Ovary (tissue), 9 donors: ENCODE data around the gene BICRAL. TPM values are rescaled to one million over a fixed set of nuclear protein-coding genes. Genes with fewer than 3 reads are reported as not detected.

Experiments used
- DNase-seq, 5 donors: peaks; one replicate each; pipeline ENCODE4 v3.0.0-alpha.2; 2019 to 2020
- H3K27ac ChIP-seq, 2 donors: fragments of 200-600 bp; one replicate each; pipeline versions ENCODE4 v1.5.1 to v1.8.0; 2019 to 2022
- H3K27me3 ChIP-seq: fragments of 200-600 bp; one replicate; pipeline ENCODE4 v1.8.0; 2022
- H3K36me3 ChIP-seq: fragments of 200-600 bp; sonication (generic); one replicate; pipeline ENCODE4 v1.5.1; 2019
- H3K4me1 ChIP-seq: one replicate; pipeline ENCODE4 v1.8.1; 2013; ENCODE audit warnings: mild to moderate bottlenecking, moderate library complexity; ENCODE audit not compliant: insufficient read depth
- H3K4me3 ChIP-seq: fragments of 200-600 bp; sonication (generic); one replicate; pipeline ENCODE4 v1.5.1; 2017
- H3K9me3 ChIP-seq, 2 donors: fragments of 200-600 bp in 1 of 2; sonication (generic) in 1 of 2; one replicate each; pipeline versions ENCODE4 v1.5.1 to v1.8.1; 2013 to 2019; ENCODE audit warnings: mild to moderate bottlenecking in 1 of 2, moderate library complexity in 1 of 2
- CTCF ChIP-seq, 3 donors: fragments of 450-650 bp in 2 of 3; fragments of 200-600 bp in 1 of 3; IDR thresholded peaks; one replicate each; pipeline versions ENCODE4 v1.5.1 to v1.8.0; 2016 to 2022; ENCODE audit warnings: antibody characterized with exemption in 3 of 3, mild to moderate bottlenecking in 1 of 3
- EP300 ChIP-seq: sonication (generic); formaldehyde crosslinking; IDR thresholded peaks from one replicate; pipeline ENCODE4 v1.6.1; 2017; ENCODE audit warnings: antibody characterized with exemption
- POLR2A ChIP-seq: fragments of 450-650 bp; IDR thresholded peaks from one replicate; pipeline ENCODE4 v1.6.1; 2017; ENCODE audit warnings: antibody characterized with exemption, mild to moderate bottlenecking, moderate library complexity
- WGBS, 3 donors: extraction: QIAGEN DNeasy Blood & Tissue Kit in 1 of 3; methylation state at CpG; one replicate each; pipeline versions ENCODE4 v1.1.5 to v1.1.7; 2013 to 2017; 5-methylcytosine and 5-hydroxymethylcytosine counted together
- intact Hi-C, 4 donors: fragments of 100-400 bp; cut with DNase I; formaldehyde crosslinking; loops; one replicate each; pipeline versions ENCODE4 v1.11.0 to v1.15.1; 2022 to 2023
- polyA plus RNA-seq, 2 donors: library from polyadenylated mRNA; stranded (reverse); fragments of 200-250 nt in 1 of 2; fragments of 350-450 nt in 1 of 2; fragmentation: Illumina TruSeq in 1 of 2; extraction: RNeasy Lipid Tissue Mini Kit (QIAGEN cat#74804) in 1 of 2; gene quantifications; one replicate each; pipeline ENCODE4 v1.2.3, GENCODE V29; 2013 to 2014
- total RNA-seq, 7 donors: library from RNA; depleted of rRNA in 2 of 7; stranded (reverse); fragments of >200 nt in 2 of 7; fragmentation: NEBNext Ultra II Directional in 3 of 7; extraction: Animal tissue kit (Norgen Biotek cat#: 25700) in 3 of 7; gene quantifications; one replicate each; pipeline versions ENCODE4 v1.1.0 to v1.2.4, GENCODE V29; 2016 to 2023
- donor health status: DM: no; HTN: no; CAD: no; lungs with moderate emphysema.
- donor health status: DM: no; HTN: no; CAD: no.
- donor health status: Bipolar disorder and iron deficiency.
- donor health status: DM: yes; HTN: yes; CAD: no.
- donor health status: DM: no; HTN: no; CAD: no.
- donor health status: DM: yes; HTN: yes; CAD: no.

The BICRAL gene
- total and polyA plus RNA-seq, 9 donors: 10.5 to 27.1 (median 24.9) TPM

GRCh38 chr6:42742116-42742894, 39.5 kb upstream of the BICRAL start:
- intact Hi-C loops: no loop called here
- DNase-seq: no peak
- Histone ChIP-seq H3K27me3 (no peaks in the 10 kb centered on the region), H3K9me3 (no peaks in the 10 kb centered on the region), H3K4me1 (peaks cover 5% of the 10 kb centered on the region), H3K27ac (no peak overlapping the region), H3K4me3 (no peak overlapping the region), H3K36me3 (no peaks in the 10 kb centered on the region)
- TF ChIP-seq CTCF (IDR thresholded peaks at IDR 0.05): no peak
- TF ChIP-seq EP300: no peak
- no peak for TF ChIP-seq POLR2A
- 68 to 74% (median 72%) methylated on average over 5 of the region's 5 CpGs for WGBS, 3 donors

- no peaks in the 10 kb centered on the region for H3K9me3 ChIP-seq
- WGBS, 3 donors: 46 to 60% (median 54%) methylated on average over 21 of the region's 21 CpGs
- intact Hi-C loops: no loop called here
- H3K27ac ChIP-seq: no peak overlapping the region
- TF ChIP-seq EP300 (no peak), POLR2A (no peak), CTCF (IDR thresholded peaks at IDR 0.05) (no peak)
- H3K36me3 ChIP-seq: no peaks in the 10 kb centered on the region
- H3K27me3 ChIP-seq: no peaks in the 10 kb centered on the region
- H3K4me1 ChIP-seq: peaks cover 6% of the 10 kb centered on the region
- DNase-seq: no peak
- H3K4me3 ChIP-seq: peak overlapping the region; percentile 72
These were observed 37.4 kb upstream of the BICRAL start for GRCh38 chr6:42744351-42744893.

GRCh38 chr6:42745083-42745639, 36.7 kb upstream of the BICRAL start:
- WGBS, 3 donors: 1 to 2% (median 2%) methylated on average over 29 of the region's 29 CpGs
- intact Hi-C loops: loop anchor here in 1 of 4 donors (5.0 kb wide), 1 partner anchor 37 kb away; the partner anchor contains the start of gene BICRAL
- Histone ChIP-seq H3K27ac (peak overlapping the region in 1 of 2 donors; percentile 81), H3K4me3 (peak overlapping the region; percentile 72), H3K27me3 (no peaks in the 10 kb centered on the region), H3K36me3 (no peaks in the 10 kb centered on the region), H3K4me1 (peaks cover 6% of the 10 kb centered on the region), H3K9me3 (no peaks in the 10 kb centered on the region)
- TF ChIP-seq EP300 (no peak), CTCF (IDR thresholded peaks at IDR 0.05) (no peak), POLR2A (no peak)
- peak; percentile 27 to 53 (median 37) for DNase-seq

- Histone ChIP-seq H3K9me3 (no peaks in the 10 kb centered on the region), H3K27me3 (no peaks in the 10 kb centered on the region), H3K4me1 (peaks cover 6% of the 10 kb centered on the region), H3K27ac (peak within 1 kb of the TSS; percentile 84 to 85), H3K4me3 (peak within 1 kb of the TSS; percentile 90), H3K36me3 (no peaks in the 10 kb centered on the region)
- intact Hi-C loops: loop anchor here in 2 of 4 donors (1.0 to 5.0 kb wide), 2 partner anchors 36 to 37 kb away; partner anchors contain the start of gene BICRAL (in 1 of the 2)
- WGBS, 3 donors: 0 to 1% (median 1%) methylated on average over 57 of the region's 57 CpGs
- peak; percentile 86 for TF ChIP-seq POLR2A
- TF ChIP-seq EP300: no peak
- TF ChIP-seq CTCF (IDR thresholded peaks at IDR 0.05): peak in 1 of 3 donors; percentile 16
- peak; percentile 92 to 96 (median 94) for DNase-seq
These were observed 36.0 kb upstream of the BICRAL start, which contains the start of gene TBCC for GRCh38 chr6:42745640-42746462. TSS of gene TBCC (minus strand) at chr6:42746103. CDS start at chr6:42746073, 30 bp downstream.
